Measurements from ENCODE around the gene EDARADD.

- no peak for TF ChIP-seq EP300 (IDR thresholded peaks at IDR 0.05)
- no peak for TF ChIP-seq CTCF (IDR thresholded peaks at IDR 0.05)
- no peak for TF ChIP-seq POLR2AphosphoS5 (IDR thresholded peaks at IDR 0.05)
- no peak for TF ChIP-seq POLR2A (IDR thresholded peaks at IDR 0.05)
Measured at GRCh38 chr1:236494586-236495466, 100.7 kb downstream of the EDARADD start.

All from gastroesophageal sphincter (tissue), 3 donors.